ENCODE data around the gene CCDC3.

GRCh38 chr10:12928571-12928970, 72.9 kb downstream of the CCDC3 start:
- TF ChIP-seq CTCF (IDR thresholded peaks at IDR 0.05) (no peak), POLR2AphosphoS5 (IDR thresholded peaks at IDR 0.05; ENCODE audit: insufficient read depth in 1 of 2, low read depth in 1 of 2) (no peak), POLR2A (IDR thresholded peaks at IDR 0.05) (no peak)
